ENCODE measurements around the gene CDC42SE2. TPM values are rescaled to one million over a fixed set of nuclear protein-coding genes. Genes with fewer than 3 reads are reported as not detected.

Gene CDC42SE2
- total RNA-seq, 1 donor from 2014 or later = 24.1 TPM

GRCh38 chr5:131381777-131382176, 117.9 kb downstream of the CDC42SE2 start:
- TF ChIP-seq CTCF (IDR thresholded peaks at IDR 0.05; ENCODE audit: insufficient read depth, low read depth, low read length) = no peak
- no peak for TF ChIP-seq EZH2 (IDR thresholded peaks at IDR 0.05; ENCODE audit: insufficient read depth, low read length)

GRCh38 chr5:131382407-131383395, 118.8 kb downstream of the CDC42SE2 start:
- FAIRE-seq = no peak
- no peak overlapping the region for H3K27ac Mint-ChIP-seq (ENCODE audit: unreplicated experiment)
- H3K36me3 ChIP-seq (ENCODE audit: insufficient read depth, low read length) = no peaks in the 10 kb centered on the region

More at GRCh38 chr5:131381777-131382176, 117.9 kb downstream of the CDC42SE2 start:
- peaks cover 20% of the 10 kb centered on the region for H3K4me1 Mint-ChIP-seq (ENCODE audit: low read depth, unreplicated experiment)
- Histone ChIP-seq H4K20me1 (ENCODE audit: insufficient read depth, low read length) (peaks cover 3% of the 10 kb centered on the region), H3K4me3 (ENCODE audit: insufficient read depth, low read depth, low read length) (no peak overlapping the region), H3K36me3 (ENCODE audit: insufficient read depth, low read length) (no peaks in the 10 kb centered on the region), H3K27me3 (ENCODE audit: insufficient read depth, low read length) (no peaks in the 10 kb centered on the region), H3K4me2 (ENCODE audit: low read length) (no peak overlapping the region), H3K79me2 (ENCODE audit: insufficient read depth, low read length) (peaks cover 25% of the 10 kb centered on the region), H3K9ac (ENCODE audit: low read length) (no peak overlapping the region), H3K27ac (ENCODE audit: low read depth, low read length) (no peak overlapping the region), H3K4me1 (ENCODE audit: insufficient read depth, low read length) (peaks cover 14% of the 10 kb centered on the region), H3K9me3 (ENCODE audit: insufficient read depth, low read depth, low read length) (no peaks in the 10 kb centered on the region), H2AFZ (ENCODE audit: low read depth, low read length) (no peak overlapping the region)
- no peaks in the 10 kb centered on the region for H3K27me3 Mint-ChIP-seq (ENCODE audit: low read depth, unreplicated experiment)
- H3K27ac Mint-ChIP-seq (ENCODE audit: unreplicated experiment) = no peak overlapping the region
- DNase-seq (ENCODE audit: low read depth) (no peak), FAIRE-seq (no peak)
- peaks cover 1% of the 10 kb centered on the region for H3K9me3 Mint-ChIP-seq (ENCODE audit: unreplicated experiment)
- H3K4me3 Mint-ChIP-seq (ENCODE audit: unreplicated experiment) = no peak overlapping the region
- no peaks in the 10 kb centered on the region for H3K36me3 Mint-ChIP-seq (ENCODE audit: low read depth, unreplicated experiment)

More at GRCh38 chr5:131382407-131383395, 118.8 kb downstream of the CDC42SE2 start:
- no peak overlapping the region for H3K9ac ChIP-seq (ENCODE audit: low read length)
- TF ChIP-seq CTCF (IDR thresholded peaks at IDR 0.05; ENCODE audit: insufficient read depth, low read depth, low read length) (peak; percentile 56), EZH2 (IDR thresholded peaks at IDR 0.05; ENCODE audit: insufficient read depth, low read length) (no peak)
- H3K36me3 Mint-ChIP-seq (ENCODE audit: low read depth, unreplicated experiment) = no peaks in the 10 kb centered on the region
- no peaks in the 10 kb centered on the region for H3K9me3 ChIP-seq (ENCODE audit: insufficient read depth, low read depth, low read length)
- H3K27ac ChIP-seq (ENCODE audit: low read depth, low read length) = no peak overlapping the region
- H2AFZ ChIP-seq (ENCODE audit: low read depth, low read length) = no peak overlapping the region
- H3K4me3 Mint-ChIP-seq (ENCODE audit: unreplicated experiment) = no peak overlapping the region
- H3K27me3 Mint-ChIP-seq (ENCODE audit: low read depth, unreplicated experiment) = no peaks in the 10 kb centered on the region
- H3K4me3 ChIP-seq (ENCODE audit: insufficient read depth, low read depth, low read length) = no peak overlapping the region
- no peak for DNase-seq (ENCODE audit: low read depth)
- peaks cover 14% of the 10 kb centered on the region for H3K4me1 ChIP-seq (ENCODE audit: insufficient read depth, low read length)
- H3K79me2 ChIP-seq (ENCODE audit: insufficient read depth, low read length) = peaks cover 22% of the 10 kb centered on the region
- H3K4me2 ChIP-seq (ENCODE audit: low read length) = no peak overlapping the region
- no peaks in the 10 kb centered on the region for H3K9me3 Mint-ChIP-seq (ENCODE audit: unreplicated experiment)
- no peaks in the 10 kb centered on the region for H3K27me3 ChIP-seq (ENCODE audit: insufficient read depth, low read length)
- H3K4me1 Mint-ChIP-seq (ENCODE audit: low read depth, unreplicated experiment) = peaks cover 20% of the 10 kb centered on the region
- H4K20me1 ChIP-seq (ENCODE audit: insufficient read depth, low read length) = peaks cover 3% of the 10 kb centered on the region
